ENCODE results near the gene NOL11.
A peak's percentile ranks its signal among the peaks of the same experiment; 100 is the strongest.

The NOL11 gene

DNA sequence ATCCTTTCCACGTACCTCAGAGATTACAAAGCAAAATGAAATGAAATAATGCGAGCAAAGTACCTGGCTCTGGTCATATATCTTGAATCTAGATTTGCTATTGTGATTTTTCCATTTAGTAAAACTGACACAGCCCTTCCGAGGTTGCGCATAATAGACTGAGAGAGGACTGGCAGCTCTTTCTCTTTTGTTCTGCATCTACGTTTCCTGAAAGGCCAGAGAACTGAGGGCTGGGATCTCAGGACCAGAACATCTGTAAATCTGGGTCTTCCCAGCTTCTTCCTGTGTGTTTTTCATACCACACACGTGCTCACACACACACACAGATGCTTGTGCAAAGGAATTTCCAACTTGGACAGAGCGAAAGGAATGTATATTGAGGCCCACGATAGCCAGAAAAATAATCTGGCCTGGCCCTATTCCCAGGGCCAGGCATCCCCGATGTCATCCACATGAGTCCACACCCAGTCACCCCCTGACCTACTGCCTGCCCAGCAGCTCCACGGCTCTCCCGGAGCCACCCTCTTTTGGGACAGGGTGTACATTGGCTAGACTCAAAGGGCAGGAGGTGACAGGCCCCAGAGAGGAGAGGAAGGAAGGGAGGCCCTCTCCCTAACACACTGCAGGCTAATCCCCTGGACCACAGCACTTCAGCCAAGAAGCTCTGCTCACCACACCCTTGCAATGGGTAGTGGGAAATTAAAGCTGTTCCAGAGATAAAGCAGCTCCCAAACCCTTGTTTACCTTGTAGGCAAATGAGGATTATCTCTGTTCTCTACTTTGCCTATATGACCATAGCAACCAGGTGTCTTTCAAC, 41.8 kb downstream of the NOL11 start:
- TF ChIP-seq, protein P1, sequence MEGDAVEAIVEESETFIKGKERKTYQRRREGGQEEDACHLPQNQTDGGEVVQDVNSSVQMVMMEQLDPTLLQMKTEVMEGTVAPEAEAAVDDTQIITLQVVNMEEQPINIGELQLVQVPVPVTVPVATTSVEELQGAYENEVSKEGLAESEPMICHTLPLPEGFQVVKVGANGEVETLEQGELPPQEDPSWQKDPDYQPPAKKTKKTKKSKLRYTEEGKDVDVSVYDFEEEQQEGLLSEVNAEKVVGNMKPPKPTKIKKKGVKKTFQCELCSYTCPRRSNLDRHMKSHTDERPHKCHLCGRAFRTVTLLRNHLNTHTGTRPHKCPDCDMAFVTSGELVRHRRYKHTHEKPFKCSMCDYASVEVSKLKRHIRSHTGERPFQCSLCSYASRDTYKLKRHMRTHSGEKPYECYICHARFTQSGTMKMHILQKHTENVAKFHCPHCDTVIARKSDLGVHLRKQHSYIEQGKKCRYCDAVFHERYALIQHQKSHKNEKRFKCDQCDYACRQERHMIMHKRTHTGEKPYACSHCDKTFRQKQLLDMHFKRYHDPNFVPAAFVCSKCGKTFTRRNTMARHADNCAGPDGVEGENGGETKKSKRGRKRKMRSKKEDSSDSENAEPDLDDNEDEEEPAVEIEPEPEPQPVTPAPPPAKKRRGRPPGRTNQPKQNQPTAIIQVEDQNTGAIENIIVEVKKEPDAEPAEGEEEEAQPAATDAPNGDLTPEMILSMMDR (conservative IDR thresholded peaks at IDR 0.05): no peak
- no peak for TF ChIP-seq ZFX (IDR thresholded peaks at IDR 0.05)
- H3K27ac ChIP-seq: no peak overlapping the region

GRCh38 chr17:67765623-67766022, 47.9 kb downstream of the NOL11 start:
- no peak overlapping the region for H3K27ac ChIP-seq
- TF ChIP-seq, protein P1 (conservative IDR thresholded peaks at IDR 0.05): no peak
- TF ChIP-seq ZFX (IDR thresholded peaks at IDR 0.05): no peak

GRCh38 chr17:67769231-67769630, 51.5 kb downstream of the NOL11 start:
- no peak for TF ChIP-seq ZFX (IDR thresholded peaks at IDR 0.05)
- TF ChIP-seq, protein P1 (conservative IDR thresholded peaks at IDR 0.05): no peak
- H3K27ac ChIP-seq: no peak overlapping the region

DNA sequence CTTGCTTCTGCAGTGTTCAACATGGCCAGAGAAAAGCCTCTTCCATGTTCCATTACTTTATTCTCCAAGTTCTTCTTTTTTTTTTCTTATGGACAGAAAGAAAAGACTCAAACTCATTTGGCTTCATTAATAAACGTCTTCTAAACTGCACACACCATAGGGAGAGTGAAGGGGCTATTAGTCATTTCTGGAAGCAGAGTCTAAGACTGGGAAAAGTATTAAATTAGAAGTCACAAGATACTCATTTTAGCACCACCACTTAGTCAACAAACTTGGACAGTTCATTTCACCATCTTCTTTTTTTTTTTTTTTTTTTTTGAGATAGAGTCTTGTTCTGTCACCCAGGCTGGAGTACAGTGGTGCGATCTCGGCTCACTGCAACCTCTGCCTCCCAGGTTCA, 52.8 kb downstream of the NOL11 start:
- H3K27ac ChIP-seq: no peak overlapping the region
- no peak for TF ChIP-seq ZFX (IDR thresholded peaks at IDR 0.05)
- TF ChIP-seq, protein P1 (conservative IDR thresholded peaks at IDR 0.05): no peak

DNA sequence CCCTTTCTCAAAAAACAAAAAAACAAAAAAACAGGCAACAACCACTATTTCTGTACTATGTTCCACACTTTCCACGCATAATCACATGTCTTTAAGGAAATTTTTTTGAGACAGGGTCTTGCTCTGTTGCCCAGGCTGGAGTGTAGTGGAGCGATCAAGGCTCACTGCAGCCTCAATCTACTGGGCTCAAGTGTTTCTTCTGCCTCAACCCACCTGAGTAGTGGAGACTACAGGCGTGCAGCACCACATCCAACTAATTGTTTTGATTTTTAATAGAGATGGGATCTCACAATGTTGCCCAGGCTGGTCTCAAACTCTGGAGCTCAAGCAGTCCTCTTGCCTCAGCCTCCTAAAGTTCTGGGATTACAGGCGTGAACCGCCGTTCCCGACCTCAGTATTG, 54.9 kb downstream of the NOL11 start:
- TF ChIP-seq, protein P1 (conservative IDR thresholded peaks at IDR 0.05): no peak
- TF ChIP-seq ZFX (IDR thresholded peaks at IDR 0.05): no peak
- no peak overlapping the region for H3K27ac ChIP-seq

GRCh38 chr17:67773246-67773645, 55.5 kb downstream of the NOL11 start:
- TF ChIP-seq ZFX (IDR thresholded peaks at IDR 0.05): no peak
- TF ChIP-seq, protein P1 (conservative IDR thresholded peaks at IDR 0.05): no peak
- no peak overlapping the region for H3K27ac ChIP-seq

DNA sequence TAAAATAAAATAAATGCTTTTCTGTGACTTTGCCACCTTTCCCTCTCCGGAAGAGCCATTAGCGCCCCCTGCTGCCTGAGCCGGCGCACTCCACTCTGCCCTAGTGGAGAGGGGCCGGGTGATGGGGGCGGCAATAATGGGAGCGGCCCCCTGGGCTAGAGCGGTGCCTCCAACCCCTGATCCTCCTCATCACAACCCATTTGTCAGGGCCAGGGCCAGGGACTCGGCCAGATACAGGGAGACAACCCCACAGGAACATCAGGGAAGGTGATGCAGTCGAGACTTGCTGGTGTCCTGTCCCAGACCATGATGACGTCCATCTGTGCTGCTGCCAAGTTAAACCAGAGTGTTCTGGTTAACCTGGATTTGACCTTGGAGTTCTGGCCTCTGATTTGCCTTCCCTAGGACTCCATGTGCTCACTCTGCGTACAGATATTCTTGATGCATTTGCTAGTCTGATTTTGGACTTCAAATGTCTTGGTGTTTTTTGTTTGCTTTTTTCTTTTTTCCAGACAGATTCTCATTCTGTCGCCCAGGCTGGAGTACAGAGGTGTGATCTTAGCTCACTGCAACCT, 61.4 kb downstream of the NOL11 start:
- TF ChIP-seq ZFX (IDR thresholded peaks at IDR 0.05): no peak
- TF ChIP-seq, protein P1 (conservative IDR thresholded peaks at IDR 0.05): peak; percentile 96
- H3K27ac ChIP-seq: peak overlapping the region; percentile 50
